Measurements from ENCODE around the gene TMEM150C.
"Not testable (repeated sequence)": the region's sequence is repeated elsewhere in the genome, so short reads cannot be mapped to it uniquely, and the experiment has no call there.

DNA sequence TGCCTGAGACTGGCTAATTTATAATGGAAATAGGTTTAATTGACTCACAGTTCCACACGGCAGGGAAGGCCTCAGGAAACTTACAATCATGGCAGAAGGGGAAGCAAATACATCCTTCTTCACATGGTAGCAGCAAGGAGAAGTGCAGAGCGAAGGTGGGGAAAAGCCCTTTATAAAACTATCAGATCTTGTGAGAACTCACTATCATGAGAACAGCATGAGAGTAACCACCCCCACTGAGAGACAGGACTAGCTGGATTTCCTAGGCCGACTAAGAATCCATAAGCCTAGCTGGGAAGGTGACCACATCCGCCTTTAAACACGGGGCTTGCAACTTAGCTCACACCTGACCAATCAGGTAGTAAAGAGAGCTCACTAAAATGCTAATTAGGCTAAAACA, 88.7 kb downstream of the TMEM150C start:
- TF ChIP-seq, protein P1, sequence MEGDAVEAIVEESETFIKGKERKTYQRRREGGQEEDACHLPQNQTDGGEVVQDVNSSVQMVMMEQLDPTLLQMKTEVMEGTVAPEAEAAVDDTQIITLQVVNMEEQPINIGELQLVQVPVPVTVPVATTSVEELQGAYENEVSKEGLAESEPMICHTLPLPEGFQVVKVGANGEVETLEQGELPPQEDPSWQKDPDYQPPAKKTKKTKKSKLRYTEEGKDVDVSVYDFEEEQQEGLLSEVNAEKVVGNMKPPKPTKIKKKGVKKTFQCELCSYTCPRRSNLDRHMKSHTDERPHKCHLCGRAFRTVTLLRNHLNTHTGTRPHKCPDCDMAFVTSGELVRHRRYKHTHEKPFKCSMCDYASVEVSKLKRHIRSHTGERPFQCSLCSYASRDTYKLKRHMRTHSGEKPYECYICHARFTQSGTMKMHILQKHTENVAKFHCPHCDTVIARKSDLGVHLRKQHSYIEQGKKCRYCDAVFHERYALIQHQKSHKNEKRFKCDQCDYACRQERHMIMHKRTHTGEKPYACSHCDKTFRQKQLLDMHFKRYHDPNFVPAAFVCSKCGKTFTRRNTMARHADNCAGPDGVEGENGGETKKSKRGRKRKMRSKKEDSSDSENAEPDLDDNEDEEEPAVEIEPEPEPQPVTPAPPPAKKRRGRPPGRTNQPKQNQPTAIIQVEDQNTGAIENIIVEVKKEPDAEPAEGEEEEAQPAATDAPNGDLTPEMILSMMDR (conservative IDR thresholded peaks at IDR 0.05; ENCODE audit: low read depth, low read length) = not testable (repeated sequence)
- not testable (repeated sequence) for TF ChIP-seq EZH2 (IDR thresholded peaks at IDR 0.05; ENCODE audit: low read length, unreplicated experiment); EZH2phosphoT487 (IDR thresholded peaks at IDR 0.05; ENCODE audit: borderline replicate concordance, low read length)

Data from PC-3 (cell line).